Panc1 (cell line): Measurements from ENCODE around the gene CDC42BPA. TPM values are rescaled to one million over a fixed set of nuclear protein-coding genes. Genes with fewer than 3 reads are reported as not detected.

Source experiments
- ATAC-seq: fragments of 200-7000 bp; cut with Tn5 transposase; 2 replicates; pipeline ENCODE4 v1.9.1; 2020; ENCODE audit warnings: mild to moderate bottlenecking, moderate library complexity
- BruUV-seq: library from RNA; stranded (reverse); fragments of 400-500 nt; replicated peaks from 2 replicates; lab custom pipeline; 2021; lab: Mats Ljungman, UMichigan
- CTCF ChIA-PET: fragments of 300-600 bp; sonication (Branson Sonifier 250); formaldehyde crosslinking; loops from one replicate; lab custom pipeline; 2022; ENCODE audit warnings: antibody characterized with exemption; lab: Charles Lee
- POLR2A ChIA-PET: fragments of 300-600 bp; sonication (Branson Sonifier 250); formaldehyde crosslinking; loops from one replicate; lab custom pipeline; 2022; ENCODE audit warnings: antibody characterized with exemption; lab: Charles Lee
- DNase-seq: peaks from one replicate; pipeline ENCODE4 v3.0.0-alpha.2; 2010; ENCODE audit warnings: low read depth, low spot score
- H3K27ac ChIP-seq: 2 replicates; pipeline ENCODE4 v1.5.1; 2011; ENCODE audit warnings: mild to moderate bottlenecking, low read length, inconsistent platforms
- H3K27me3 ChIP-seq: fragments of 200-500 bp; sonication (Bioruptor generic); 2 replicates; pipeline ENCODE4 v1.6.0; 2014; ENCODE audit warnings: low read length, inconsistent platforms; ENCODE audit not compliant: control insufficient read depth, insufficient read depth
- H3K36me3 ChIP-seq: fragments of 200-500 bp; sonication (Bioruptor generic); 2 replicates; pipeline ENCODE4 v1.5.1; 2014; ENCODE audit warnings: inconsistent platforms, mild to moderate bottlenecking, low read length, moderate library complexity; ENCODE audit not compliant: control insufficient read depth, insufficient read depth
- H3K4me1 ChIP-seq: 2 replicates; pipeline ENCODE4 v1.5.1; 2011; ENCODE audit warnings: inconsistent platforms, mild to moderate bottlenecking, low read length, moderate library complexity; ENCODE audit not compliant: control insufficient read depth, insufficient read depth
- H3K4me3 ChIP-seq, 2 experiments: 2 replicates each; pipeline ENCODE4 v1.5.1; 2011 to 2012; ENCODE audit warnings: low read depth in 2 of 2, low read length in 2 of 2, mild to moderate bottlenecking in 2 of 2, inconsistent platforms in 1 of 2, moderate library complexity in 1 of 2
- H3K9me3 ChIP-seq: fragments of 200-500 bp; sonication (Bioruptor generic); 2 replicates; pipeline ENCODE4 v1.5.1; 2014; ENCODE audit warnings: low read depth, mild to moderate bottlenecking, inconsistent platforms, low read length, moderate library complexity; ENCODE audit not compliant: control insufficient read depth, insufficient read depth
- CTCF ChIP-seq: fragments of 450-650 bp; IDR thresholded peaks from 2 replicates; pipeline ENCODE4 v1.5.1; 2017; ENCODE audit warnings: mild to moderate bottlenecking
- POLR2AphosphoS5 ChIP-seq: IDR thresholded peaks from 2 replicates; pipeline ENCODE4 v1.6.1; 2012; ENCODE audit warnings: mild to moderate bottlenecking, low read depth, low read length, moderate library complexity
- REST ChIP-seq, 2 experiments: IDR thresholded peaks; 2 replicates each; pipeline ENCODE4 v1.6.1; 2011 to 2012; ENCODE audit warnings: low read depth in 2 of 2, control low read depth in 1 of 2, low read length in 1 of 2, mild to moderate bottlenecking in 1 of 2, moderate library complexity in 1 of 2; ENCODE audit not compliant: insufficient read depth in 1 of 2
- SIN3A ChIP-seq: IDR thresholded peaks from 2 replicates; pipeline ENCODE4 v1.6.1; 2012; ENCODE audit warnings: low read depth, mild to moderate bottlenecking, low read length, moderate library complexity, borderline replicate concordance; ENCODE audit not compliant: insufficient read depth
- TCF7L2 ChIP-seq: IDR thresholded peaks from 2 replicates; pipeline ENCODE4 v1.6.1; 2011; ENCODE audit warnings: mild to moderate bottlenecking, low read depth, low read length, inconsistent platforms
- in situ Hi-C: cut with HindIII; loops from 2 replicates; pipeline ENCODE4 v1.10.0; 2016; ENCODE audit warnings: low sequenced_read_pairs, low pct_unique_long_range_greater_than_20kb
- intact Hi-C: fragments of 100-400 bp; cut with micrococcal nuclease; formaldehyde crosslinking; loops from one replicate; pipeline ENCODE4 v1.10.0; 2022; ENCODE audit not compliant: unreplicated experiment
- total RNA-seq: library from RNA; stranded (reverse); gene quantifications from one replicate; pipeline ENCODE4 v1.2.1, GENCODE V29; 2021; ENCODE audit not compliant: unreplicated experiment

CDC42BPA gene
- total RNA-seq, 1 experiment from 2014 or later = 32.8 TPM

GRCh38 chr1:227317523-227318015 is 723 bp downstream of the CDC42BPA start:
- POLR2A ChIA-PET = no interaction called here
- CTCF ChIA-PET = no interaction called here
- peak overlapping the region; percentile 92 to 97 for H3K4me3 ChIP-seq
- peak overlapping the region; percentile 90 for H3K27ac ChIP-seq
- ATAC-seq (peak; percentile 23; the same call in 1 of the 2 replicates), DNase-seq (no peak)
- no peaks in the 10 kb centered on the region for H3K27me3 ChIP-seq
- intact Hi-C loops = loop anchor here (5.0 kb wide), 2 partner anchors 80 to 120 kb away; no protein-coding TSS in a partner anchor
- no TSS peak for BruUV-seq
- in situ Hi-C loops = no loop called here
- TF ChIP-seq TCF7L2 (no peak), POLR2AphosphoS5 (no peak), REST (IDR thresholded peaks at IDR 0.05; ENCODE audit: insufficient read depth in 1 of 2, low read depth in 2 of 2, low read length in 1 of 2) (no peak), SIN3A (0 out of 2 replicates have a peak, but pooled peaks have one; percentile 50), CTCF (no peak; the same call in 1 of the 2 replicates)
- peaks cover 12% of the 10 kb centered on the region for H3K4me1 ChIP-seq
- H3K9me3 ChIP-seq = no peaks in the 10 kb centered on the region
- no peaks in the 10 kb centered on the region for H3K36me3 ChIP-seq

- no peaks in the 10 kb centered on the region for H3K36me3 ChIP-seq
- peaks cover 12% of the 10 kb centered on the region for H3K4me1 ChIP-seq
- ChIA-PET CTCF (no interaction called here), POLR2A (interaction anchor here (0.6 kb wide), 1 partner anchor 1263 kb away, joined by 11 read pairs; no protein-coding TSS in a partner anchor)
- H3K27me3 ChIP-seq = no peaks in the 10 kb centered on the region
- no peaks in the 10 kb centered on the region for H3K9me3 ChIP-seq
- ATAC-seq (no peak), DNase-seq (no peak)
- TF ChIP-seq SIN3A (no peak), REST (IDR thresholded peaks at IDR 0.05; ENCODE audit: insufficient read depth in 1 of 2, low read depth in 2 of 2, low read length in 1 of 2) (no peak), TCF7L2 (no peak), CTCF (no peak), POLR2AphosphoS5 (no peak)
- peak overlapping the region; percentile 92 to 97 for H3K4me3 ChIP-seq
- peak overlapping the region; percentile 90 for H3K27ac ChIP-seq
- BruUV-seq = TSS peak; percentile 75
- intact Hi-C loops = loop anchor here (5.0 kb wide), 2 partner anchors 80 to 120 kb away; no protein-coding TSS in a partner anchor
- in situ Hi-C loops = no loop called here
These were observed 1.3 kb downstream of the CDC42BPA start for GRCh38 chr1:227317011-227317451.
